Spleen (tissue), 7 donors: ENCODE data around the gene PLXND1.

Source experiments
- POLR2A ChIP-seq, 3 donors: fragments of 450-650 bp; IDR thresholded peaks; one replicate each; pipeline ENCODE4 v1.5.1; 2017; ENCODE audit warnings: antibody characterized with exemption in 3 of 3, mild to moderate bottlenecking in 1 of 3
- POLR2AphosphoS5 ChIP-seq, 3 donors: sonication (generic); formaldehyde crosslinking; IDR thresholded peaks; one replicate each; pipeline ENCODE4 v1.5.1; 2017; ENCODE audit warnings: antibody characterized with exemption in 3 of 3
- TF ChIP-seq, protein P1 (sequence below), 11 experiments: fragments of 200-600 bp in 7 of 11; fragments of 450-650 bp in 4 of 11; sonication (generic) in 4 of 11; IDR thresholded peaks in 8 of 11; conservative IDR thresholded peaks in 3 of 11; 1 replicate in 7 of 11; 2 replicates in 4 of 11; pipeline versions ENCODE4 v1.4.0 to v1.8.0; 2016 to 2021; ENCODE audit warnings: antibody characterized with exemption in 11 of 11, inconsistent platforms in 4 of 11, mild to moderate bottlenecking in 1 of 11
- donor health status: DM: no; HTN: no; CAD: no; lungs with moderate emphysema.
- donor health status: DM: no; HTN: no; CAD: no.
- donor health status: DM: no; HTN: no; CAD: no.

DNA sequence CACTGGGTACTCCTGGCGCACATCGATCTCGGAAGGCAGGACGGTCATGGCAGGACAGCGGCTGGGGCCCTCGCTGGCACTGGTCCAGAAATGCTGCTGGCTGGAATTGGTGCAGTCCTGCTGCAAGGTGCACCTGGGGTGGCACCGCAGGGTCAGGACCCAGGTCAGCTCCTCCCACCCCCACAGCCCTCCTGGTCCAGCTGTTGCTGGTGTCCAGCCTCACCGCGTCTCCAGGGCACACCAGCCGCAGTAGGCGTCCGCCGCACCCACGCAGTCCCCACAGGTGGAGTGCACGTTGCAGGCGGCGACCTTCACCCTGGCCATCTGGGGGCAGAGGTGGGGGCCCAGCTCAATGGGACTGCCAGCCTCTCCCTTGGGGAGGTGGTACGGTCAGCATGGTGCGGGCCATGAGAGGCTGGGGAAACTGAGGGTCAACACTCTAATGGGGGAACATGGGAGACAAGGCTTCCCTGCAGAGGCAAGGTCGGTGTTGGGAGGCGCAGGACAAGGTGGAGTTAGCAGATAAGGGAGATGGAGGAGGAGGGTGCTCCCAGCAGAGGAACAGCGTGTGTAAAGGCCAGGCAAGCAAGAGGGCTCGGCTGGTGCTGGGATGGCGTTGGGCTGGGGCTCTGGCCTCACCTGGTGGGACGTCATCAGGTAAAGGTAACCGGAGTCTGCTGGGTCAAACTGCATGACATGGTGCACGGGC lies 20.4 kb downstream of the PLXND1 start:
- TF ChIP-seq, protein P1, sequence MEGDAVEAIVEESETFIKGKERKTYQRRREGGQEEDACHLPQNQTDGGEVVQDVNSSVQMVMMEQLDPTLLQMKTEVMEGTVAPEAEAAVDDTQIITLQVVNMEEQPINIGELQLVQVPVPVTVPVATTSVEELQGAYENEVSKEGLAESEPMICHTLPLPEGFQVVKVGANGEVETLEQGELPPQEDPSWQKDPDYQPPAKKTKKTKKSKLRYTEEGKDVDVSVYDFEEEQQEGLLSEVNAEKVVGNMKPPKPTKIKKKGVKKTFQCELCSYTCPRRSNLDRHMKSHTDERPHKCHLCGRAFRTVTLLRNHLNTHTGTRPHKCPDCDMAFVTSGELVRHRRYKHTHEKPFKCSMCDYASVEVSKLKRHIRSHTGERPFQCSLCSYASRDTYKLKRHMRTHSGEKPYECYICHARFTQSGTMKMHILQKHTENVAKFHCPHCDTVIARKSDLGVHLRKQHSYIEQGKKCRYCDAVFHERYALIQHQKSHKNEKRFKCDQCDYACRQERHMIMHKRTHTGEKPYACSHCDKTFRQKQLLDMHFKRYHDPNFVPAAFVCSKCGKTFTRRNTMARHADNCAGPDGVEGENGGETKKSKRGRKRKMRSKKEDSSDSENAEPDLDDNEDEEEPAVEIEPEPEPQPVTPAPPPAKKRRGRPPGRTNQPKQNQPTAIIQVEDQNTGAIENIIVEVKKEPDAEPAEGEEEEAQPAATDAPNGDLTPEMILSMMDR (IDR thresholded peaks at IDR 0.05 in 8 of 11, conservative IDR thresholded peaks at IDR 0.05 in 3 of 11) = no peak
- TF ChIP-seq POLR2AphosphoS5 (IDR thresholded peaks at IDR 0.05) (peak in 2 of 3 donors; percentile 26 to 51), POLR2A (IDR thresholded peaks at IDR 0.05) (no peak)
